ENCODE results near the gene IGFBP4. TPM values are rescaled to one million over a fixed set of nuclear protein-coding genes. Genes with fewer than 3 reads are reported as not detected.

Gene IGFBP4
- polyA plus RNA-seq, 2 donors: 34.1 to 80.6 TPM

- WGBS, 2 donors: 75 to 77% methylated on average over 4 of the region's 4 CpGs
- peaks cover 4 to 10% of the 10 kb centered on the region in 2 donors for H3K4me1 ChIP-seq (ENCODE audit: control insufficient read depth in 2 of 2, insufficient read depth in 2 of 2, low read length in 1 of 2)
- H3K27me3 ChIP-seq (ENCODE audit: control insufficient read depth in 1 of 2, insufficient read depth in 2 of 2, low read length in 2 of 2): no peaks in the 10 kb centered on the region
- no peak overlapping the region for H3K4me3 ChIP-seq (ENCODE audit: low read depth in 1 of 2, low read length in 2 of 2)
- no peak overlapping the region for H3K27ac ChIP-seq (ENCODE audit: low read depth in 2 of 2, low read length in 1 of 2)
- no peaks in the 10 kb centered on the region for H3K9me3 ChIP-seq (ENCODE audit: control insufficient read depth in 2 of 2, insufficient read depth in 1 of 2, low read depth in 1 of 2, low read length in 1 of 2)
- H3K36me3 ChIP-seq (ENCODE audit: control insufficient read depth in 2 of 2, insufficient read depth in 2 of 2, low read length in 1 of 2): no peaks in the 10 kb centered on the region
Observed at GRCh38 chr17:40469805-40470675, 26.8 kb downstream of the IGFBP4 start.

- Histone ChIP-seq H3K27me3 (ENCODE audit: control insufficient read depth in 1 of 2, insufficient read depth in 2 of 2, low read length in 2 of 2) (no peaks in the 10 kb centered on the region), H3K9me3 (ENCODE audit: control insufficient read depth in 2 of 2, insufficient read depth in 1 of 2, low read depth in 1 of 2, low read length in 1 of 2) (no peaks in the 10 kb centered on the region), H3K27ac (ENCODE audit: low read depth in 2 of 2, low read length in 1 of 2) (peak overlapping the region; percentile 17 to 77), H3K36me3 (ENCODE audit: control insufficient read depth in 2 of 2, insufficient read depth in 2 of 2, low read length in 1 of 2) (no peaks in the 10 kb centered on the region), H3K4me3 (ENCODE audit: low read depth in 1 of 2, low read length in 2 of 2) (no peak overlapping the region), H3K4me1 (ENCODE audit: control insufficient read depth in 2 of 2, insufficient read depth in 2 of 2, low read length in 1 of 2) (peaks cover 4 to 14% of the 10 kb centered on the region in 2 donors)
- 56 to 65% methylated on average over 17 of the region's 17 CpGs for WGBS, 2 donors
Observed at GRCh38 chr17:40470932-40471828, 27.9 kb downstream of the IGFBP4 start.

- Histone ChIP-seq H3K9me3 (ENCODE audit: control insufficient read depth in 2 of 2, insufficient read depth in 1 of 2, low read depth in 1 of 2, low read length in 1 of 2) (no peaks in the 10 kb centered on the region), H3K36me3 (ENCODE audit: control insufficient read depth in 2 of 2, insufficient read depth in 2 of 2, low read length in 1 of 2) (peaks cover 0 to 3% of the 10 kb centered on the region in 2 donors), H3K4me1 (ENCODE audit: control insufficient read depth in 2 of 2, insufficient read depth in 2 of 2, low read length in 1 of 2) (peaks cover 4 to 14% of the 10 kb centered on the region in 2 donors), H3K27me3 (ENCODE audit: control insufficient read depth in 1 of 2, insufficient read depth in 2 of 2, low read length in 2 of 2) (no peaks in the 10 kb centered on the region), H3K4me3 (ENCODE audit: low read depth in 1 of 2, low read length in 2 of 2) (no peak overlapping the region), H3K27ac (ENCODE audit: low read depth in 2 of 2, low read length in 1 of 2) (peak overlapping the region; percentile 1 to 17)
- 58 to 76% methylated on average over 6 of the region's 6 CpGs for WGBS, 2 donors
Observed at GRCh38 chr17:40471846-40472732, 28.8 kb downstream of the IGFBP4 start.

GRCh38 chr17:40472733-40473452 lies 29.6 kb downstream of the IGFBP4 start:
- Histone ChIP-seq H3K27ac (ENCODE audit: low read depth in 2 of 2, low read length in 1 of 2) (no peak overlapping the region), H3K4me1 (ENCODE audit: control insufficient read depth in 2 of 2, insufficient read depth in 2 of 2, low read length in 1 of 2) (peaks cover 4 to 14% of the 10 kb centered on the region in 2 donors)

GRCh38 chr17:40473573-40474365 lies 30.5 kb downstream of the IGFBP4 start:
- Histone ChIP-seq H3K4me1 (ENCODE audit: control insufficient read depth in 2 of 2, insufficient read depth in 2 of 2, low read length in 1 of 2) (peaks cover 4 to 14% of the 10 kb centered on the region in 2 donors), H3K9me3 (ENCODE audit: control insufficient read depth in 2 of 2, insufficient read depth in 1 of 2, low read depth in 1 of 2, low read length in 1 of 2) (no peaks in the 10 kb centered on the region), H3K4me3 (ENCODE audit: low read depth in 1 of 2, low read length in 2 of 2) (no peak overlapping the region), H3K27ac (ENCODE audit: low read depth in 2 of 2, low read length in 1 of 2) (no peak overlapping the region), H3K36me3 (ENCODE audit: control insufficient read depth in 2 of 2, insufficient read depth in 2 of 2, low read length in 1 of 2) (peaks cover 0 to 4% of the 10 kb centered on the region in 2 donors), H3K27me3 (ENCODE audit: control insufficient read depth in 1 of 2, insufficient read depth in 2 of 2, low read length in 2 of 2) (no peaks in the 10 kb centered on the region)
- WGBS, 2 donors: 64 to 71% methylated on average over 15 to 16 of the region's 16 CpGs

More at GRCh38 chr17:40472733-40473452, 29.6 kb downstream of the IGFBP4 start:
- no peaks in the 10 kb centered on the region for H3K27me3 ChIP-seq (ENCODE audit: control insufficient read depth in 1 of 2, insufficient read depth in 2 of 2, low read length in 2 of 2)
- WGBS, 2 donors: 63 to 77% methylated on average over 3 of the region's 3 CpGs
- H3K36me3 ChIP-seq (ENCODE audit: control insufficient read depth in 2 of 2, insufficient read depth in 2 of 2, low read length in 1 of 2): peaks cover 0 to 4% of the 10 kb centered on the region in 2 donors
- no peaks in the 10 kb centered on the region for H3K9me3 ChIP-seq (ENCODE audit: control insufficient read depth in 2 of 2, insufficient read depth in 1 of 2, low read depth in 1 of 2, low read length in 1 of 2)
- no peak overlapping the region for H3K4me3 ChIP-seq (ENCODE audit: low read depth in 1 of 2, low read length in 2 of 2)

GRCh38 chr17:40474419-40475002 lies 31.3 kb downstream of the IGFBP4 start:
- H3K9me3 ChIP-seq (ENCODE audit: control insufficient read depth in 2 of 2, insufficient read depth in 1 of 2, low read depth in 1 of 2, low read length in 1 of 2): no peaks in the 10 kb centered on the region
- peaks cover 4 to 14% of the 10 kb centered on the region in 2 donors for H3K4me1 ChIP-seq (ENCODE audit: control insufficient read depth in 2 of 2, insufficient read depth in 2 of 2, low read length in 1 of 2)
- H3K27me3 ChIP-seq (ENCODE audit: control insufficient read depth in 1 of 2, insufficient read depth in 2 of 2, low read length in 2 of 2): no peaks in the 10 kb centered on the region
- 74 to 79% methylated on average over 9 of the region's 9 CpGs for WGBS, 2 donors
- peak overlapping the region in 1 of 2 donors; percentile 29 for H3K27ac ChIP-seq (ENCODE audit: low read depth in 2 of 2, low read length in 1 of 2)
- no peak overlapping the region for H3K4me3 ChIP-seq (ENCODE audit: low read depth in 1 of 2, low read length in 2 of 2)
- H3K36me3 ChIP-seq (ENCODE audit: control insufficient read depth in 2 of 2, insufficient read depth in 2 of 2, low read length in 1 of 2): peaks cover 0 to 6% of the 10 kb centered on the region in 2 donors

GRCh38 chr17:40475234-40475908 lies 32.1 kb downstream of the IGFBP4 start:
- peaks cover 0 to 10% of the 10 kb centered on the region in 2 donors for H3K36me3 ChIP-seq (ENCODE audit: control insufficient read depth in 2 of 2, insufficient read depth in 2 of 2, low read length in 1 of 2)
- H3K4me1 ChIP-seq (ENCODE audit: control insufficient read depth in 2 of 2, insufficient read depth in 2 of 2, low read length in 1 of 2): peaks cover 7 to 17% of the 10 kb centered on the region in 2 donors
- WGBS, 2 donors: 84 to 88% methylated on average over 18 of the region's 18 CpGs
- no peaks in the 10 kb centered on the region for H3K9me3 ChIP-seq (ENCODE audit: control insufficient read depth in 2 of 2, insufficient read depth in 1 of 2, low read depth in 1 of 2, low read length in 1 of 2)
- H3K4me3 ChIP-seq (ENCODE audit: low read depth in 1 of 2, low read length in 2 of 2): no peak overlapping the region
- H3K27me3 ChIP-seq (ENCODE audit: control insufficient read depth in 1 of 2, insufficient read depth in 2 of 2, low read length in 2 of 2): no peaks in the 10 kb centered on the region
- peak overlapping the region in 1 of 2 donors; percentile 40 for H3K27ac ChIP-seq (ENCODE audit: low read depth in 2 of 2, low read length in 1 of 2)
